Measurements from ENCODE around the gene MAGI2. TPM values are rescaled to one million over a fixed set of nuclear protein-coding genes. Genes with fewer than 3 reads are reported as not detected.

MAGI2 gene
- total and polyA plus RNA-seq, 2 donors from 2014 or later: 4.4 to 9.0 TPM

DNA sequence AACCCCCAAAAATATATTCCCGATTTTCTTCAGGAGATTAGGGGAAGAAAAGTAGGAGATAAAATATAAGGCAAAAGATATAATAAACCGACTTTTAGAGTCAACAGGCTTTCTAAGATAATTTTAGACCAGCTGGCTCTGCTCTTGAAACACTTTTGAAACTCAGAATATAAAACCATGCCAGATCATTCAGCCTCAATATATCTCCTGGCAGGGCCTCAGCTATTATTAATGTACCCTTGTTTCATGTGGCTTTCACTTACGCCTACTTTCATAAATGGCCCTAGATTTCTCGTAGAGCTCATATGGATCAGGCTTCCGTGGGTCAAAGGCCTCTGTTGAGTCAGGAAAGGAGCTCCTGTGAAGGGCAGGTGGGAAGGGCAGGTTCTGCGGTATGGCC is 1258.9 kb downstream of the MAGI2 start:
- no peaks in the 10 kb centered on the region for H3K9me3 ChIP-seq (ENCODE audit: control insufficient read depth in 2 of 3, insufficient read depth in 1 of 3, low read length in 3 of 3)
- FAIRE-seq: no peak
- intact Hi-C loops (cut with DNase I): no loop called here
- no peak overlapping the region for H3K4me3 ChIP-seq (ENCODE audit: low read length in 3 of 3)
- peaks cover 0 to 2% (median 0%) of the 10 kb centered on the region in 3 donors for H3K4me1 ChIP-seq (ENCODE audit: control insufficient read depth in 2 of 3, insufficient read depth in 2 of 3, low read depth in 1 of 3, low read length in 3 of 3)
- no peaks in the 10 kb centered on the region for H3K27me3 ChIP-seq (ENCODE audit: control insufficient read depth, insufficient read depth, low read length)
- no peak overlapping the region for H3K9ac ChIP-seq (ENCODE audit: low read length in 3 of 3)
- no peak for DNase-seq
- H3K36me3 ChIP-seq (ENCODE audit: control insufficient read depth in 2 of 3, insufficient read depth in 3 of 3, low read length in 3 of 3): no peaks in the 10 kb centered on the region
- TF ChIP-seq, protein P1, sequence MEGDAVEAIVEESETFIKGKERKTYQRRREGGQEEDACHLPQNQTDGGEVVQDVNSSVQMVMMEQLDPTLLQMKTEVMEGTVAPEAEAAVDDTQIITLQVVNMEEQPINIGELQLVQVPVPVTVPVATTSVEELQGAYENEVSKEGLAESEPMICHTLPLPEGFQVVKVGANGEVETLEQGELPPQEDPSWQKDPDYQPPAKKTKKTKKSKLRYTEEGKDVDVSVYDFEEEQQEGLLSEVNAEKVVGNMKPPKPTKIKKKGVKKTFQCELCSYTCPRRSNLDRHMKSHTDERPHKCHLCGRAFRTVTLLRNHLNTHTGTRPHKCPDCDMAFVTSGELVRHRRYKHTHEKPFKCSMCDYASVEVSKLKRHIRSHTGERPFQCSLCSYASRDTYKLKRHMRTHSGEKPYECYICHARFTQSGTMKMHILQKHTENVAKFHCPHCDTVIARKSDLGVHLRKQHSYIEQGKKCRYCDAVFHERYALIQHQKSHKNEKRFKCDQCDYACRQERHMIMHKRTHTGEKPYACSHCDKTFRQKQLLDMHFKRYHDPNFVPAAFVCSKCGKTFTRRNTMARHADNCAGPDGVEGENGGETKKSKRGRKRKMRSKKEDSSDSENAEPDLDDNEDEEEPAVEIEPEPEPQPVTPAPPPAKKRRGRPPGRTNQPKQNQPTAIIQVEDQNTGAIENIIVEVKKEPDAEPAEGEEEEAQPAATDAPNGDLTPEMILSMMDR (IDR thresholded peaks at IDR 0.05; ENCODE audit: borderline replicate concordance, extremely low read depth, insufficient read depth): no peak
- H3K27ac ChIP-seq (ENCODE audit: low read depth in 2 of 2, low read length in 2 of 2): no peak overlapping the region

DNA sequence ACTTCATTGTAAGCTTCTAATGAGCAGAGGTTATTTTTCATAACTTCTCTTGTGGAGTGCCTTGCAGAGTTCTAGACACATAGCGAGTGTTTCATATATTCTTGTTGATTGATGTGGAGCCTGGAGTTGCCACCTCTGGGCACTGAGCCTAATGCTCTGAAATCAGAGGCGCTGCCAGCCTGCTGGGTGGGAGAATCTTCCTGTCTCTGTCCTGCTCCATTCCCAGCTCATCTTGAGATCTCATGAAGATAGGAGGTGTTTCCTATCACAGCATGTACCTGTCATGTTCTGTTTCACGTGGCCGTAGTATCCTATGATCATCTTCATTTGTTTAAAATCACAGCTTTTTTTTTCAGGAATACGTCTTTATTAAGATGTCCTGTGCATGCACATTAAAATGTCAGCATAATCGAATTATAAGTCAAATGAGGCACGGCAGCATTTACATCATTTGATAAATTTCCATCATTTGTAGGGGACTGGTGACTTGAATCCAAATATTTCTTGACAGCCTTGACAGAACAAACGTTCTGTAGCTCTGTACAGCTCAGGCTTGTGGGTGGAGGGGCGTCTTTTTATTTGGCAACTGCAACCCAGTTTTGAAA is 1261.9 kb downstream of the MAGI2 start:
- Histone ChIP-seq H3K9me3 (ENCODE audit: control insufficient read depth in 2 of 3, insufficient read depth in 1 of 3, low read length in 3 of 3) (no peaks in the 10 kb centered on the region), H3K4me1 (ENCODE audit: control insufficient read depth in 2 of 3, insufficient read depth in 2 of 3, low read depth in 1 of 3, low read length in 3 of 3) (no peaks in the 10 kb centered on the region), H3K27ac (ENCODE audit: low read depth in 2 of 2, low read length in 2 of 2) (no peak overlapping the region), H3K36me3 (ENCODE audit: control insufficient read depth in 2 of 3, insufficient read depth in 3 of 3, low read length in 3 of 3) (no peaks in the 10 kb centered on the region), H3K4me3 (ENCODE audit: low read length in 3 of 3) (no peak overlapping the region), H3K9ac (ENCODE audit: low read length in 3 of 3) (no peak overlapping the region), H3K27me3 (ENCODE audit: control insufficient read depth, insufficient read depth, low read length) (no peaks in the 10 kb centered on the region)
- DNase-seq (no peak), FAIRE-seq (no peak)
- TF ChIP-seq, protein P1 (IDR thresholded peaks at IDR 0.05; ENCODE audit: borderline replicate concordance, extremely low read depth, insufficient read depth): no peak
- intact Hi-C loops (cut with DNase I): no loop called here

DNA sequence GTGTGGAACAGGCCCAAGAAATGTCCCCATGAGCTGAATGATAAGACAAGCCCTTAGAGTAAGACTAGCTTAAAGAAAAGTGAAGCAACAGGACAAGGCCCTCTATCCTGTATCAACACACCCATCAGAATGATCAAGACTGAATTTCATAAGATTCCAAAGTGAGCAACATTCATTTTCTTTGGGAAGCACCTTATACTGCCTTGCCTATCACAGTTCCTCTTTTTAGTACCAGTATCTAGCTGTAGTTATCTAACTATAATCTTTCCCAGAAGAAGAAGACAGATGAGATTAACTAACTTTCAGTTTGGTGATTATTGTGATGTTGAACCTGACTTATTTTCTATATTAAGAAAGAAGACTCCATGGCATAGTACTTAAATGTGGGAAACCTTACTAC is 1263.7 kb downstream of the MAGI2 start:
- Histone ChIP-seq H3K27me3 (ENCODE audit: control insufficient read depth, insufficient read depth, low read length) (no peaks in the 10 kb centered on the region), H3K27ac (ENCODE audit: low read depth in 2 of 2, low read length in 2 of 2) (no peak overlapping the region), H3K9me3 (ENCODE audit: control insufficient read depth in 2 of 3, insufficient read depth in 1 of 3, low read length in 3 of 3) (no peaks in the 10 kb centered on the region), H3K4me3 (ENCODE audit: low read length in 3 of 3) (no peak overlapping the region), H3K4me1 (ENCODE audit: control insufficient read depth in 2 of 3, insufficient read depth in 2 of 3, low read depth in 1 of 3, low read length in 3 of 3) (no peaks in the 10 kb centered on the region), H3K9ac (ENCODE audit: low read length in 3 of 3) (no peak overlapping the region), H3K36me3 (ENCODE audit: control insufficient read depth in 2 of 3, insufficient read depth in 3 of 3, low read length in 3 of 3) (no peaks in the 10 kb centered on the region)
- TF ChIP-seq, protein P1 (IDR thresholded peaks at IDR 0.05; ENCODE audit: borderline replicate concordance, extremely low read depth, insufficient read depth): no peak
- FAIRE-seq: no peak
- DNase-seq: no peak
- intact Hi-C loops (cut with DNase I): no loop called here
